ENCODE measurements around the gene AIG1. TPM values are rescaled to one million over a fixed set of nuclear protein-coding genes. Genes with fewer than 3 reads are reported as not detected.

The AIG1 gene
- total RNA-seq, 3 donors from 2014 or later, result 18.5 to 21.5 (median 21.0) TPM

- intact Hi-C loops (cut with DNase I, micrococcal nuclease), result no loop called here
- H3K36me3 ChIP-seq (ENCODE audit: low read depth), result no peaks in the 10 kb centered on the region
- peak; percentile 68 to 74 (median 69) for DNase-seq
- no peak overlapping the region for H3K4me3 ChIP-seq
- TF ChIP-seq, protein P1, sequence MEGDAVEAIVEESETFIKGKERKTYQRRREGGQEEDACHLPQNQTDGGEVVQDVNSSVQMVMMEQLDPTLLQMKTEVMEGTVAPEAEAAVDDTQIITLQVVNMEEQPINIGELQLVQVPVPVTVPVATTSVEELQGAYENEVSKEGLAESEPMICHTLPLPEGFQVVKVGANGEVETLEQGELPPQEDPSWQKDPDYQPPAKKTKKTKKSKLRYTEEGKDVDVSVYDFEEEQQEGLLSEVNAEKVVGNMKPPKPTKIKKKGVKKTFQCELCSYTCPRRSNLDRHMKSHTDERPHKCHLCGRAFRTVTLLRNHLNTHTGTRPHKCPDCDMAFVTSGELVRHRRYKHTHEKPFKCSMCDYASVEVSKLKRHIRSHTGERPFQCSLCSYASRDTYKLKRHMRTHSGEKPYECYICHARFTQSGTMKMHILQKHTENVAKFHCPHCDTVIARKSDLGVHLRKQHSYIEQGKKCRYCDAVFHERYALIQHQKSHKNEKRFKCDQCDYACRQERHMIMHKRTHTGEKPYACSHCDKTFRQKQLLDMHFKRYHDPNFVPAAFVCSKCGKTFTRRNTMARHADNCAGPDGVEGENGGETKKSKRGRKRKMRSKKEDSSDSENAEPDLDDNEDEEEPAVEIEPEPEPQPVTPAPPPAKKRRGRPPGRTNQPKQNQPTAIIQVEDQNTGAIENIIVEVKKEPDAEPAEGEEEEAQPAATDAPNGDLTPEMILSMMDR (IDR thresholded peaks at IDR 0.05), result no peak
- no peaks in the 10 kb centered on the region for H3K9me3 ChIP-seq
- peak; percentile 97 for ATAC-seq
- no peaks in the 10 kb centered on the region for H3K4me1 ChIP-seq (ENCODE audit: low read depth)
Observed at GRCh38 chr6:143223895-143224294, 163.2 kb downstream of the AIG1 start.

- Histone ChIP-seq H3K4me1 (ENCODE audit: low read depth) (no peaks in the 10 kb centered on the region), H3K4me3 (no peak overlapping the region), H3K36me3 (ENCODE audit: low read depth) (no peaks in the 10 kb centered on the region), H3K9me3 (no peaks in the 10 kb centered on the region)
- TF ChIP-seq, protein P1 (IDR thresholded peaks at IDR 0.05), result no peak
- intact Hi-C loops (cut with DNase I, micrococcal nuclease), result no loop called here
- no peak for ATAC-seq
- DNase-seq, result no peak
Observed at GRCh38 chr6:143224516-143224915, 163.8 kb downstream of the AIG1 start.

- no peak for ATAC-seq
- no peak for DNase-seq
- Histone ChIP-seq H3K9me3 (no peaks in the 10 kb centered on the region), H3K36me3 (ENCODE audit: low read depth) (no peaks in the 10 kb centered on the region), H3K4me1 (ENCODE audit: low read depth) (no peaks in the 10 kb centered on the region), H3K4me3 (no peak overlapping the region)
- TF ChIP-seq, protein P1 (IDR thresholded peaks at IDR 0.05), result no peak
- intact Hi-C loops (cut with DNase I, micrococcal nuclease), result no loop called here
Observed at GRCh38 chr6:143225929-143226328, 165.2 kb downstream of the AIG1 start.

- H3K9me3 ChIP-seq, result no peaks in the 10 kb centered on the region
- H3K36me3 ChIP-seq (ENCODE audit: low read depth), result no peaks in the 10 kb centered on the region
- ATAC-seq (no peak), DNase-seq (no peak)
- H3K4me3 ChIP-seq, result no peak overlapping the region
- TF ChIP-seq, protein P1 (IDR thresholded peaks at IDR 0.05), result no peak
- intact Hi-C loops (cut with DNase I, micrococcal nuclease), result no loop called here
- no peaks in the 10 kb centered on the region for H3K4me1 ChIP-seq (ENCODE audit: low read depth)
Observed at GRCh38 chr6:143227675-143228074, 167.0 kb downstream of the AIG1 start.

DNA sequence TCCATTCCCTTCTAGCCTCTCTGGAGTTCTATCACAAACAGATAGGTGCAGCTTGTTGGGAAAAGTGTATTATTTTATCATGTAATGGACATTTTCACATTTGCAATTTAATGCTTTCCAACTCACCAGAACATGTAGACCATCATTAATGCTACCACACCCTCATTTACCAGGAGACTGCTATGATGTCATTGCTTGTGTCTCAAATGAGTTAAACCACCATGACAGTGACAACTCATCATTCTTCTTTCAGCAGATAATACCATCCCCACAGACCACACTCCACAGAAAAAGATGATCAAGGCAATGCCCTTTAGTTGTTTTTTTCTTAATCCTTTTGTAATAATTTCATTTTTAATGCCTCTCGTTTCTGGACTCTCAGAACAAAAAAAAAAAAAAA, 168.7 kb downstream of the AIG1 start:
- DNase-seq (no peak), ATAC-seq (no peak)
- H3K9me3 ChIP-seq, result no peaks in the 10 kb centered on the region
- no peak overlapping the region for H3K4me3 ChIP-seq
- intact Hi-C loops (cut with DNase I, micrococcal nuclease), result no loop called here
- no peaks in the 10 kb centered on the region for H3K4me1 ChIP-seq (ENCODE audit: low read depth)
- H3K36me3 ChIP-seq (ENCODE audit: low read depth), result no peaks in the 10 kb centered on the region
- TF ChIP-seq, protein P1 (IDR thresholded peaks at IDR 0.05), result no peak

DNA sequence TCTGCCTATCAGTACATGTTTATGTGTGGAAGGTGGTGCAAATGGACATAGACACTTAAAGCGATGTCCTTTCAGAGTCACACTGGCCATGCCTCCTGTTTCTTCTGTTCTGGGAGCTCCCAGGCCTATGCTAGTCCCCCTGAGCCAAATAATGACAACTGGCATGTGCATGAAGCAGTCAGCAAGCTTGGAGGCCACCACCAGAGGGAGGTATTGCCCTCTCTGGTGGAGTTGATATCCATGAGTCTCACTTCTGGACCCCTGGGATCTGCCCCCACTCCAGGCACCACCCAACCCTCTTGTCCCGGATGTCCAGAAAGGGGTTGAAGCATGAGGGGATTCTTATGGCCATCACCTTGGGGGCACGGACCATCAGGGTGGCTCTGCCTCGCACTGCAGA, 172.2 kb downstream of the AIG1 start:
- Histone ChIP-seq H3K9me3 (no peaks in the 10 kb centered on the region), H3K4me3 (no peak overlapping the region), H3K4me1 (ENCODE audit: low read depth) (no peaks in the 10 kb centered on the region), H3K36me3 (ENCODE audit: low read depth) (no peaks in the 10 kb centered on the region)
- DNase-seq (peak in 1 of 3 donors; percentile 56), ATAC-seq (peak; percentile 38)
- intact Hi-C loops (cut with DNase I, micrococcal nuclease), result no loop called here
- TF ChIP-seq, protein P1 (IDR thresholded peaks at IDR 0.05), result no peak
